K562 (cell line): ENCODE measurements around the gene SFI1. TPM values are rescaled to one million over a fixed set of nuclear protein-coding genes. Genes with fewer than 3 reads are reported as not detected.

ENCODE experiments used
- ATAC-seq: fragments of 200-7000 bp; cut with Tn5 transposase; 3 replicates; pipeline ENCODE4 v1.9.1; 2020; ENCODE audit warnings: moderate library complexity
- BruUV-seq: library from RNA; stranded (reverse); fragments of 400-500 nt; replicated peaks from 2 replicates; lab custom pipeline; 2021; lab: Mats Ljungman, UMichigan
- CTCF ChIA-PET: fragments of 300-600 bp; formaldehyde crosslinking; extraction: SDS; loops from one replicate; lab custom pipeline; 2021; ENCODE audit warnings: low intra/inter-chr PET ratio; lab: Yijun Ruan, JAX
- POLR2A ChIA-PET: fragments of 300-600, 350-650 bp; sonication (Branson Sonifier 250); formaldehyde crosslinking; extraction: SDS; loops from one replicate; lab custom pipeline; 2021; ENCODE audit warnings: antibody characterized with exemption, inconsistent platforms; lab: Yijun Ruan, JAX
- DNase-seq, 4 experiments: peaks; one replicate each; pipeline versions ENCODE4 v3.0.0 to v3.0.0-alpha.2; 2011 to 2018; ENCODE audit warnings: low spot score in 3 of 4, mixed read lengths in 3 of 4; ENCODE audit errors: extremely low read depth in 1 of 4
- FAIRE-seq: peaks from 2 replicates; lab custom pipeline; 2011; peaks lifted over from hg19 to GRCh38; lab: Jason Lieb, UNC
- H2AFZ ChIP-seq: 2 replicates; pipeline ENCODE4 v1.6.0; 2011; ENCODE audit warnings: low read depth, low read length, control low read depth, inconsistent platforms
- H3K27ac ChIP-seq: fragments of 200-600 bp; 3 replicates; pipeline ENCODE4 v1.8.0; 2011; ENCODE audit warnings: low read depth, mild to moderate bottlenecking, control low read depth, inconsistent platforms, low read length, moderate library complexity, mixed read lengths; ENCODE audit errors: extremely low read depth
- H3K27me3 ChIP-seq, 2 experiments: fragments of 300-600 bp in 1 of 2; 2 replicates in 1 of 2; 3 replicates in 1 of 2; pipeline versions ENCODE4 v1.6.0 to v1.8.0; 2011; ENCODE audit warnings: inconsistent platforms in 2 of 2, low read length in 2 of 2, mild to moderate bottlenecking in 1 of 2, mixed read lengths in 1 of 2, moderate library complexity in 1 of 2; ENCODE audit not compliant: control insufficient read depth in 2 of 2, insufficient read depth in 2 of 2
- H3K36me3 ChIP-seq: fragments of 300-600 bp; 3 replicates; pipeline ENCODE4 v1.8.0; 2011; ENCODE audit warnings: mild to moderate bottlenecking, low read length, inconsistent platforms; ENCODE audit not compliant: control insufficient read depth, insufficient read depth
- H3K4me1 ChIP-seq, 2 experiments: fragments of 200-600 bp in 1 of 2; replicated peaks in 1 of 2; 2 replicates in 1 of 2; 3 replicates in 1 of 2; pipeline versions ENCODE4 v1.5.1 to v1.8.0; 2011; ENCODE audit warnings: inconsistent platforms in 2 of 2, low read length in 2 of 2, mild to moderate bottlenecking in 1 of 2, mixed read lengths in 1 of 2, moderate library complexity in 1 of 2; ENCODE audit not compliant: control insufficient read depth in 2 of 2, insufficient read depth in 2 of 2
- H3K4me2 ChIP-seq: 2 replicates; pipeline ENCODE4 v1.6.1; 2011; ENCODE audit warnings: low read length, control low read depth, inconsistent platforms, mixed read lengths; ENCODE audit not compliant: insufficient read depth
- H3K4me3 ChIP-seq: fragments of 200-600 bp; sonication (generic), shearing (Covaris generic); 2 replicates; pipeline ENCODE4 v1.5.1; 2016; ENCODE audit warnings: control low read depth, inconsistent platforms
- H3K79me2 ChIP-seq: fragments of 200-600 bp; 3 replicates; pipeline ENCODE4 v1.8.0; 2011; ENCODE audit warnings: low read length, inconsistent platforms; ENCODE audit not compliant: control insufficient read depth, insufficient read depth
- H3K9ac ChIP-seq, 2 experiments: 2 replicates each; pipeline versions ENCODE4 v1.6.0 to v1.6.1; 2011; ENCODE audit warnings: low read depth in 2 of 2, low read length in 2 of 2, control low read depth in 1 of 2, inconsistent platforms in 1 of 2, mild to moderate bottlenecking in 1 of 2, mixed read lengths in 1 of 2; ENCODE audit not compliant: insufficient read depth in 1 of 2
- H3K9me1 ChIP-seq: one replicate; pipeline ENCODE4 v1.6.0; 2011; ENCODE audit warnings: inconsistent platforms, mild to moderate bottlenecking, low read length, moderate library complexity; ENCODE audit not compliant: control insufficient read depth, insufficient read depth
- H3K9me3 ChIP-seq: replicated peaks from 2 replicates; pipeline ENCODE4 v1.5.1; 2011; ENCODE audit warnings: low read depth, low read length, inconsistent platforms; ENCODE audit not compliant: control insufficient read depth, insufficient read depth
- H4K20me1 ChIP-seq: replicated peaks from 2 replicates; pipeline ENCODE4 v1.6.1; 2011; ENCODE audit warnings: low read length, inconsistent platforms, mixed read lengths; ENCODE audit not compliant: control insufficient read depth, insufficient read depth
- ARNT ChIP-seq, 2 experiments: fragments of 450-650 bp; IDR thresholded peaks; 2 replicates each; pipeline ENCODE4 v1.6.1; 2016; ENCODE audit warnings: mild to moderate bottlenecking in 1 of 2
- CHD2 ChIP-seq: IDR thresholded peaks from 2 replicates; pipeline ENCODE4 v1.6.1; 2011; ENCODE audit warnings: low read depth, low read length
- FOSL1 ChIP-seq: fragments of 200-800 bp; sonication (Bioruptor generic); conservative IDR thresholded peaks from 2 replicates; pipeline ENCODE4 v1.6.1; 2016; ENCODE audit warnings: missing genetic modification characterization, missing compliant biosample characterization
- GABPA ChIP-seq: fragments of 200-800 bp; sonication (Bioruptor generic); conservative IDR thresholded peaks from 2 replicates; pipeline ENCODE4 v1.6.1; 2016; ENCODE audit warnings: low read depth, missing genetic modification characterization, missing compliant biosample characterization
- IRF1 ChIP-seq: sonication (generic); formaldehyde crosslinking; IDR thresholded peaks from 2 replicates; pipeline ENCODE4 v1.8.0; 2022; ENCODE audit warnings: missing genetic modification reagents, mild to moderate bottlenecking, borderline replicate concordance
- MYBL2 ChIP-seq, 2 experiments: fragments of 450-650 bp in 1 of 2; sonication (generic) in 1 of 2; formaldehyde crosslinking in 1 of 2; IDR thresholded peaks; 2 replicates each; pipeline versions ENCODE4 v1.6.1 to v1.8.1; 2017 to 2022; ENCODE audit warnings: borderline replicate concordance in 1 of 2, inconsistent platforms in 1 of 2, low read depth in 1 of 2, mild to moderate bottlenecking in 1 of 2, missing genetic modification reagents in 1 of 2, moderate library complexity in 1 of 2
- NR3C1 ChIP-seq: sonication (generic); formaldehyde crosslinking; IDR thresholded peaks from 2 replicates; pipeline ENCODE4 v1.8.1; 2022; ENCODE audit warnings: missing genetic modification reagents
- PHB2 ChIP-seq: fragments of 450-650 bp; IDR thresholded peaks from 2 replicates; pipeline ENCODE4 v1.6.1; 2017; ENCODE audit warnings: low read depth
- TAF15 ChIP-seq: fragments of 200-400 bp; formaldehyde crosslinking; IDR thresholded peaks from 2 replicates; pipeline ENCODE4 v1.6.1; 2017; ENCODE audit warnings: mild to moderate bottlenecking, low read depth, low read length, moderate library complexity
- THRA ChIP-seq: fragments of 450-650 bp; IDR thresholded peaks from 2 replicates; pipeline ENCODE4 v1.6.1; 2017; ENCODE audit warnings: mild to moderate bottlenecking, moderate library complexity
- USF1 ChIP-seq: sonication (generic); formaldehyde crosslinking; IDR thresholded peaks from 2 replicates; pipeline ENCODE4 v1.9.0; 2022; ENCODE audit warnings: mild to moderate bottlenecking, missing genetic modification reagents
- YBX1 ChIP-seq: fragments of 450-650 bp; IDR thresholded peaks from 2 replicates; pipeline ENCODE4 v1.7.1; 2016; ENCODE audit warnings: mild to moderate bottlenecking
- ZBTB8A ChIP-seq: fragments of 450-650 bp; IDR thresholded peaks from 2 replicates; pipeline ENCODE4 v1.6.1; 2018; ENCODE audit warnings: mild to moderate bottlenecking, moderate library complexity; ENCODE audit not compliant: partially characterized antibody
- WGBS: fragments of 100-300 bp; shearing (Covaris generic); methylation state at CpG from one replicate; pipeline ENCODE4 v1.1.6; 2016; ENCODE audit warnings: low coverage, mixed read lengths; ENCODE audit not compliant: insufficient coverage; ENCODE audit errors: missing lambda C conversion rate; 5-methylcytosine and 5-hydroxymethylcytosine counted together
- in situ Hi-C: fragments of 300-500 bp; cut with MboI; formaldehyde crosslinking; loops from 4 replicates; pipeline ENCODE4 v1.15.0; 2018; ENCODE audit warnings: inconsistent platforms, mixed read lengths
- intact Hi-C: fragments of 100-400 bp; cut with micrococcal nuclease; formaldehyde crosslinking; loops from 2 replicates; pipeline ENCODE4 v1.14.2; 2022
- polyA plus RNA-seq, 8 experiments: library from polyadenylated mRNA; depleted of rRNA in 4 of 8; stranded (reverse) in 5 of 8; unstranded in 3 of 8; fragments of >200 nt; fragmentation: Nextera tagmentation in 2 of 8; fragmentation: Illumina TruSeq in 1 of 8; extraction: Ambion mirVana in 2 of 8; extraction: Trizol in 1 of 8; gene quantifications; 2 replicates each; pipeline versions ENCODE4 v1.2.1 to v1.2.3, GENCODE V29; 2011 to 2014; ENCODE audit warnings: inconsistent platforms in 1 of 8, missing spikeins in 1 of 8
- total RNA-seq, 7 experiments: library from RNA; depleted of rRNA in 6 of 7; stranded (reverse); fragments of >200 nt in 6 of 7; fragmentation: Illumina TruSeq in 2 of 7; extraction: Trizol in 2 of 7; gene quantifications; 2 replicates each; pipeline versions ENCODE4 v1.2.1 to v1.2.3, GENCODE V29; 2011 to 2021; ENCODE audit warnings: low replicate concordance in 1 of 7
- TF ChIP-seq, protein P1 (sequence below): sonication (generic); formaldehyde crosslinking; IDR thresholded peaks from 2 replicates; pipeline ENCODE4 v1.5.0; 2020; ENCODE audit warnings: missing genetic modification reagents

SFI1 gene
- total and polyA plus RNA-seq, 9 of the 15 experiments (the other 6 are each of a cell fraction or from before 2014, with no cell fraction given): 3.0 to 25.6 (median 14.1) TPM

DNA sequence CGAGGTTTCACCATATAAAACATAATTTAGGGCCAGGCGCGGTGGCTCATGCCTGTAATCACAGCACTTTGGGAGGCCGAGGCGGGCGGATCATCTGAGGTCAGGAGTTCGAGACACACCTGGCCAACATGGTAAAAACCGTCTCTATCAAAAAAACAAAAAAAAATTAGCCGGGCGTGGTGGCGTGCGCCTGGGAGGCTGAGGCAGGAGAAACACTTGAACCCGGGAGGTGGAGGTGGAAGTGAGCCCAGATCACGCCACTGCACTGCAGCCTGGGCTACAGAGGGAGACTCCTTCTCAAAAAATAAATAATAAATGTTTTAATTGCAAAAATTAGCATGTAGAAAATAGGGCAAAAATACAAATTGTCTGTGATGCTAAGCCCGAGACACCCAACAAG is 993 bp upstream of the SFI1 start (continued):
- TF ChIP-seq GABPA (tag) (no peak), IRF1 (CRISPR knock-in tag) (no peak), YBX1 (no peak)

DNA sequence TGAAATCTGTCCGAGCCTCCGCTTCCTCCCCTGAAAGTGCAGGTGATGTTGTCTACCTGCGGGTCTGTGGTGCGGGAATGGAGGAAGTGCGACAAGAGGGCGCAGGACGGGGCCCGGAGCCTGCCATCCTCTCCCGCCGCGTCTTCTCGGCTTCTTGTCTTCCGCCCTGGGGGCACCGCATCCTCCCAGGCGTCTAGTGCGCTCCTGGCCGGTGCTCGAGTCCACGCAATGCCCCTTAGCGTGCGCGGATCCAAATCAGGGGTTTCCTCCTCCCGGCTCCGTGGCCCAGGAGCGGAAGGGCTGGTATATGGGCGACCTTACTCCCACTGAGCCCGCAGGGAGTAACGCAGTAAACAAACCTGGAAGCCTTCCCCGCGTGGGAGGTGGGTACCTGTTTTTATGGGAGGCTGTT is 405 bp downstream of the SFI1 start:
- H3K9me1 ChIP-seq: no peaks in the 10 kb centered on the region
- H3K27me3 ChIP-seq: no peaks in the 10 kb centered on the region
- H3K4me3 ChIP-seq: peak overlapping the region; percentile 90
- peaks cover 15 to 19% of the 10 kb centered on the region in 2 experiments; a peak in 4 of 5 replicates for H3K4me1 ChIP-seq
- peak overlapping the region; percentile 70 for H3K27ac ChIP-seq
- ChIA-PET CTCF (no interaction called here), POLR2A (no interaction called here)
- peak in 2 of 4 experiments; percentile 20 to 28 for DNase-seq
- H3K4me2 ChIP-seq: peak overlapping the region; percentile 87
- no peaks in the 10 kb centered on the region for H4K20me1 ChIP-seq
- H3K36me3 ChIP-seq: peaks cover 7% of the 10 kb centered on the region; the same call in 2 of the 3 replicates
- peak overlapping the region; percentile 77 to 91 for H3K9ac ChIP-seq
- intact Hi-C loops: no loop called here
- BruUV-seq: no TSS peak
- 0% methylated on average over 23 of the region's 30 CpGs for WGBS
- no peaks in the 10 kb centered on the region for H3K9me3 ChIP-seq
- H3K79me2 ChIP-seq: peaks cover 18% of the 10 kb centered on the region
- no peak for FAIRE-seq
- in situ Hi-C loops: no loop called here
- ATAC-seq: peak; percentile 49
- H2AFZ ChIP-seq: peak overlapping the region; percentile 97
- TF ChIP-seq THRA (no peak), CHD2 (no peak), FOSL1 (no peak), PHB2 (no peak), NR3C1 (CRISPR knock-in tag) (no peak), TAF15 (no peak), USF1 (CRISPR knock-in tag) (no peak), MYBL2 (IDR thresholded peaks at IDR 0.05; ENCODE audit: low read depth) (no peak), MYBL2 (CRISPR knock-in tag; IDR thresholded peaks at IDR 0.05; ENCODE audit: borderline replicate concordance) (0 out of 2 replicates have a peak, but pooled peaks have one; percentile 19), ARNT (IDR thresholded peaks at IDR 0.05) (no peak), ZBTB8A (no peak)
- TF ChIP-seq, protein P1, sequence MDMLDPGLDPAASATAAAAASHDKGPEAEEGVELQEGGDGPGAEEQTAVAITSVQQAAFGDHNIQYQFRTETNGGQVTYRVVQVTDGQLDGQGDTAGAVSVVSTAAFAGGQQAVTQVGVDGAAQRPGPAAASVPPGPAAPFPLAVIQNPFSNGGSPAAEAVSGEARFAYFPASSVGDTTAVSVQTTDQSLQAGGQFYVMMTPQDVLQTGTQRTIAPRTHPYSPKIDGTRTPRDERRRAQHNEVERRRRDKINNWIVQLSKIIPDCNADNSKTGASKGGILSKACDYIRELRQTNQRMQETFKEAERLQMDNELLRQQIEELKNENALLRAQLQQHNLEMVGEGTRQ: 0 out of 2 replicates have a peak, but pooled peaks have one; percentile 1
